Naive thymus-derived CD8-positive, alpha-beta T cell (primary cell): ENCODE results near the gene CTNNBL1. TPM values are rescaled to one million over a fixed set of nuclear protein-coding genes. Genes with fewer than 3 reads are reported as not detected.

Experiments used
- ATAC-seq, 2 donors: fragments of 150-1000 bp; cut with Tn5 transposase in 1 of 2; sonication (Bioruptor Pico), chemical (Tn5 transposase) in 1 of 2; 1 replicate in 1 of 2; 2 replicates in 1 of 2; pipeline ENCODE4 v1.10.0; 2021; ENCODE audit warnings: mild to moderate bottlenecking in 2 of 2, moderate library complexity in 2 of 2
- POLR2A ChIA-PET: fragments of 350-600 bp; sonication (Branson Sonifier 250); formaldehyde crosslinking; loops from one replicate; lab custom pipeline; 2021; ENCODE audit warnings: antibody characterized with exemption; lab: Charles Lee
- DNase-seq, 10 donors: peaks; one replicate each; pipeline versions ENCODE4 v3.0.0 to v3.0.0-alpha.2; 2020 to 2022
- H3K27ac Mint-ChIP-seq, 10 donors: one replicate each; pipeline ENCODE4 v1.8.0; 2020 to 2022; ENCODE audit warnings: mild to moderate bottlenecking in 10 of 10, mixed read lengths in 10 of 10, moderate library complexity in 4 of 10, inconsistent platforms in 1 of 10
- H3K27me3 Mint-ChIP-seq, 5 donors: one replicate each; pipeline ENCODE4 v1.8.0; 2021 to 2022; ENCODE audit warnings: mixed read lengths in 5 of 5
- H3K36me3 Mint-ChIP-seq, 3 donors: one replicate each; pipeline ENCODE4 v1.8.0; 2020 to 2022; ENCODE audit warnings: mixed read lengths in 3 of 3, mild to moderate bottlenecking in 2 of 3, inconsistent platforms in 1 of 3
- H3K4me1 Mint-ChIP-seq, 4 donors: one replicate each; pipeline ENCODE4 v1.8.0; 2021 to 2022; ENCODE audit warnings: mixed read lengths in 4 of 4
- H3K4me3 Mint-ChIP-seq, 10 donors: one replicate each; pipeline ENCODE4 v1.8.0; 2020 to 2022; ENCODE audit warnings: mild to moderate bottlenecking in 10 of 10, mixed read lengths in 10 of 10, moderate library complexity in 6 of 10, inconsistent platforms in 1 of 10
- H3K9me3 Mint-ChIP-seq, 9 donors: one replicate each; pipeline ENCODE4 v1.8.0; 2020 to 2022; ENCODE audit warnings: mixed read lengths in 9 of 9, mild to moderate bottlenecking in 3 of 9, inconsistent platforms in 1 of 9, moderate library complexity in 1 of 9
- polyA plus RNA-seq, 3 donors: library from polyadenylated mRNA; unstranded; fragments of 300-500 nt; fragmentation: Illumina TruSeq; gene quantifications; one replicate each; pipeline ENCODE4 v1.2.3, GENCODE V29; 2021
- total RNA-seq, 8 experiments: library from RNA in 2 of 8; stranded (reverse) in 2 of 8; gene quantifications; one replicate each; pipeline ENCODE4 v1.2.3 and lab custom pipeline; 2021 to 2026

Gene CTNNBL1
- total and polyA plus RNA-seq, 5 experiments from 2014 or later: 46.9 to 95.8 (median 85.1) TPM

- no peak overlapping the region for H3K27ac Mint-ChIP-seq
- H3K27me3 Mint-ChIP-seq: no peaks in the 10 kb centered on the region
These were observed 175.1 kb downstream of the CTNNBL1 start for GRCh38 chr20:37868851-37869333.

GRCh38 chr20:37869334-37869861 lies 175.6 kb downstream of the CTNNBL1 start:
- no peaks in the 10 kb centered on the region for H3K9me3 Mint-ChIP-seq
- H3K27ac Mint-ChIP-seq: peak overlapping the region in 2 of 10 donors; percentile 10 to 65
- ATAC-seq (no peak), DNase-seq (no peak)
- no peaks in the 10 kb centered on the region for H3K27me3 Mint-ChIP-seq
- H3K4me1 Mint-ChIP-seq: peaks cover 0 to 7% (median 0%) of the 10 kb centered on the region in 4 donors
- POLR2A ChIA-PET: no interaction called here
- no peak overlapping the region for H3K4me3 Mint-ChIP-seq
- peaks cover 8 to 73% (median 16%) of the 10 kb centered on the region in 3 donors for H3K36me3 Mint-ChIP-seq

More at GRCh38 chr20:37868851-37869333, 175.1 kb downstream of the CTNNBL1 start:
- Mint-ChIP-seq H3K4me1 (peaks cover 0 to 7% (median 0%) of the 10 kb centered on the region in 4 donors), H3K36me3 (peaks cover 8 to 73% (median 16%) of the 10 kb centered on the region in 3 donors), H3K4me3 (no peak overlapping the region), H3K9me3 (no peaks in the 10 kb centered on the region)
- DNase-seq (no peak), ATAC-seq (no peak)
- POLR2A ChIA-PET: no interaction called here

GRCh38 chr20:37870294-37870693 lies 176.5 kb downstream of the CTNNBL1 start:
- Mint-ChIP-seq H3K4me3 (no peak overlapping the region), H3K4me1 (peaks cover 0 to 5% (median 0%) of the 10 kb centered on the region in 4 donors), H3K27me3 (no peaks in the 10 kb centered on the region), H3K27ac (peak overlapping the region in 4 of 10 donors; percentile 63 to 71 (median 68)), H3K36me3 (peaks cover 8 to 66% (median 16%) of the 10 kb centered on the region in 3 donors), H3K9me3 (no peaks in the 10 kb centered on the region)
- DNase-seq (no peak), ATAC-seq (no peak)
- POLR2A ChIA-PET: no interaction called here

GRCh38 chr20:37871751-37872150 lies 177.9 kb downstream of the CTNNBL1 start:
- Mint-ChIP-seq H3K9me3 (no peaks in the 10 kb centered on the region), H3K4me1 (peaks cover 0 to 5% (median 0%) of the 10 kb centered on the region in 4 donors), H3K27ac (peak overlapping the region in 1 of 10 donors; percentile 15), H3K36me3 (peaks cover 8 to 61% (median 16%) of the 10 kb centered on the region in 3 donors), H3K4me3 (no peak overlapping the region), H3K27me3 (no peaks in the 10 kb centered on the region)
- POLR2A ChIA-PET: no interaction called here
- ATAC-seq (no peak), DNase-seq (no peak)

- ATAC-seq (no peak), DNase-seq (no peak)
- no peaks in the 10 kb centered on the region for H3K9me3 Mint-ChIP-seq
- no peak overlapping the region for H3K4me3 Mint-ChIP-seq
- peaks cover 0 to 5% (median 0%) of the 10 kb centered on the region in 4 donors for H3K4me1 Mint-ChIP-seq
- H3K36me3 Mint-ChIP-seq: peaks cover 8 to 59% (median 16%) of the 10 kb centered on the region in 3 donors
- no peaks in the 10 kb centered on the region for H3K27me3 Mint-ChIP-seq
- POLR2A ChIA-PET: no interaction called here
- H3K27ac Mint-ChIP-seq: no peak overlapping the region
These were observed 178.3 kb downstream of the CTNNBL1 start for GRCh38 chr20:37872161-37872560.

- no peaks in the 10 kb centered on the region for H3K27me3 Mint-ChIP-seq
- POLR2A ChIA-PET: no interaction called here
- no peaks in the 10 kb centered on the region for H3K9me3 Mint-ChIP-seq
- no peak overlapping the region for H3K4me3 Mint-ChIP-seq
- DNase-seq (no peak), ATAC-seq (no peak)
- H3K4me1 Mint-ChIP-seq: peaks cover 0 to 5% (median 0%) of the 10 kb centered on the region in 4 donors
- H3K27ac Mint-ChIP-seq: no peak overlapping the region
- peaks cover 8 to 46% (median 16%) of the 10 kb centered on the region in 3 donors for H3K36me3 Mint-ChIP-seq
These were observed 180.1 kb downstream of the CTNNBL1 start for GRCh38 chr20:37873884-37874283.

GRCh38 chr20:37875460-37876175 lies 181.8 kb downstream of the CTNNBL1 start:
- H3K4me1 Mint-ChIP-seq: peaks cover 0 to 2% (median 0%) of the 10 kb centered on the region in 4 donors
- no peak overlapping the region for H3K4me3 Mint-ChIP-seq
- DNase-seq (no peak), ATAC-seq (no peak)
- no peaks in the 10 kb centered on the region for H3K27me3 Mint-ChIP-seq
- no peaks in the 10 kb centered on the region for H3K9me3 Mint-ChIP-seq
- peak overlapping the region in 2 of 10 donors; percentile 49 to 71 for H3K27ac Mint-ChIP-seq
- H3K36me3 Mint-ChIP-seq: peaks cover 4 to 30% (median 10%) of the 10 kb centered on the region in 3 donors
- POLR2A ChIA-PET: no interaction called here

GRCh38 chr20:37876863-37877262 lies 183.0 kb downstream of the CTNNBL1 start:
- POLR2A ChIA-PET: no interaction called here
- Mint-ChIP-seq H3K27ac (peak overlapping the region in 1 of 10 donors; percentile 22), H3K27me3 (no peaks in the 10 kb centered on the region), H3K36me3 (peaks cover 0 to 18% (median 5%) of the 10 kb centered on the region in 3 donors), H3K4me3 (no peak overlapping the region), H3K4me1 (peaks cover 0 to 2% (median 0%) of the 10 kb centered on the region in 4 donors), H3K9me3 (no peaks in the 10 kb centered on the region)
- ATAC-seq (no peak), DNase-seq (no peak)

GRCh38 chr20:37877832-37878772 lies 184.3 kb downstream of the CTNNBL1 start:
- no peak for ATAC-seq

GRCh38 chr20:37878835-37879599 lies 185.2 kb downstream of the CTNNBL1 start:
- Mint-ChIP-seq H3K36me3 (peaks cover 0 to 3% (median 0%) of the 10 kb centered on the region in 3 donors), H3K4me1 (peaks cover 0 to 2% (median 0%) of the 10 kb centered on the region in 4 donors), H3K27me3 (no peaks in the 10 kb centered on the region), H3K4me3 (no peak overlapping the region), H3K27ac (peak overlapping the region in 1 of 10 donors; percentile 77), H3K9me3 (no peaks in the 10 kb centered on the region)
- no peak for DNase-seq
- no peak for ATAC-seq
- POLR2A ChIA-PET: no interaction called here

More at GRCh38 chr20:37877832-37878772, 184.3 kb downstream of the CTNNBL1 start:
- no peaks in the 10 kb centered on the region for H3K9me3 Mint-ChIP-seq
- peaks cover 0 to 2% (median 0%) of the 10 kb centered on the region in 4 donors for H3K4me1 Mint-ChIP-seq
- no peak overlapping the region for H3K4me3 Mint-ChIP-seq
- peaks cover 0 to 7% (median 2%) of the 10 kb centered on the region in 3 donors for H3K36me3 Mint-ChIP-seq
- POLR2A ChIA-PET: no interaction called here
- no peaks in the 10 kb centered on the region for H3K27me3 Mint-ChIP-seq
- H3K27ac Mint-ChIP-seq: peak overlapping the region in 1 of 10 donors; percentile 77
- DNase-seq: no peak

GRCh38 chr20:37879843-37880242 lies 186.0 kb downstream of the CTNNBL1 start:
- H3K4me1 Mint-ChIP-seq: peaks cover 0 to 2% (median 0%) of the 10 kb centered on the region in 4 donors
- POLR2A ChIA-PET: no interaction called here
- no peak overlapping the region for H3K27ac Mint-ChIP-seq
- no peak for ATAC-seq
- DNase-seq: no peak
- H3K4me3 Mint-ChIP-seq: no peak overlapping the region
- H3K27me3 Mint-ChIP-seq: peaks cover 0 to under 1% (median 0%) of the 10 kb centered on the region in 5 donors
- H3K9me3 Mint-ChIP-seq: no peaks in the 10 kb centered on the region
- no peaks in the 10 kb centered on the region for H3K36me3 Mint-ChIP-seq
